ENCODE measurements around the gene MTIF2.

The MTIF2 gene

DNA sequence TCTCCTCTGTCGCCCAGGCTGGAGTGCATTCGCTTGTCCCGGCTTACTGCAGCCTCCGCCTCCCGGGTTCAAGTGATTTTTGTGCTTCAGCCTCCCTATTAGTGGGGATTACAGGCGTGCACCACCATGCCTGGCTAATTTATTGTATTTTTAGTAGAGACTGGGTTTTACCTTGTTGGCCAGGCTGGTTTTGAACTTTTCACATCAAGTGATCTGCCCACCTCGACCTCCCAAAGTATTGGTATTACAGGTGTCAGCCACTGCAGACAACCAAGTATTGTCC is 35.4 kb downstream of the MTIF2 start:
- TF ChIP-seq TCF12 (IDR thresholded peaks at IDR 0.05; ENCODE audit: low read depth) (no peak), CEBPB (IDR thresholded peaks at IDR 0.05) (no peak), REST (IDR thresholded peaks at IDR 0.05; ENCODE audit: low read depth) (no peak), USF1 (IDR thresholded peaks at IDR 0.05) (no peak), YY1 (IDR thresholded peaks at IDR 0.05; ENCODE audit: low read depth) (no peak), TAF1 (IDR thresholded peaks at IDR 0.05; ENCODE audit: low read depth) (no peak), TEAD4 (IDR thresholded peaks at IDR 0.05) (no peak), RAD21 (IDR thresholded peaks at IDR 0.05; ENCODE audit: low read depth) (no peak), EGR1 (IDR thresholded peaks at IDR 0.05) (no peak), EP300 (IDR thresholded peaks at IDR 0.05; ENCODE audit: borderline replicate concordance) (no peak), FOXM1 (IDR thresholded peaks at IDR 0.05; ENCODE audit: borderline replicate concordance, low read depth) (no peak), CREB1 (IDR thresholded peaks at IDR 0.05; ENCODE audit: low read depth) (no peak), NFIC (IDR thresholded peaks at IDR 0.05) (no peak), ZBTB7A (IDR thresholded peaks at IDR 0.05; ENCODE audit: low read depth) (no peak)
- TF ChIP-seq, protein P1, sequence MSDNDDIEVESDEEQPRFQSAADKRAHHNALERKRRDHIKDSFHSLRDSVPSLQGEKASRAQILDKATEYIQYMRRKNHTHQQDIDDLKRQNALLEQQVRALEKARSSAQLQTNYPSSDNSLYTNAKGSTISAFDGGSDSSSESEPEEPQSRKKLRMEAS (IDR thresholded peaks at IDR 0.05) = no peak; the same call in 1 of the 2 replicates

DNA sequence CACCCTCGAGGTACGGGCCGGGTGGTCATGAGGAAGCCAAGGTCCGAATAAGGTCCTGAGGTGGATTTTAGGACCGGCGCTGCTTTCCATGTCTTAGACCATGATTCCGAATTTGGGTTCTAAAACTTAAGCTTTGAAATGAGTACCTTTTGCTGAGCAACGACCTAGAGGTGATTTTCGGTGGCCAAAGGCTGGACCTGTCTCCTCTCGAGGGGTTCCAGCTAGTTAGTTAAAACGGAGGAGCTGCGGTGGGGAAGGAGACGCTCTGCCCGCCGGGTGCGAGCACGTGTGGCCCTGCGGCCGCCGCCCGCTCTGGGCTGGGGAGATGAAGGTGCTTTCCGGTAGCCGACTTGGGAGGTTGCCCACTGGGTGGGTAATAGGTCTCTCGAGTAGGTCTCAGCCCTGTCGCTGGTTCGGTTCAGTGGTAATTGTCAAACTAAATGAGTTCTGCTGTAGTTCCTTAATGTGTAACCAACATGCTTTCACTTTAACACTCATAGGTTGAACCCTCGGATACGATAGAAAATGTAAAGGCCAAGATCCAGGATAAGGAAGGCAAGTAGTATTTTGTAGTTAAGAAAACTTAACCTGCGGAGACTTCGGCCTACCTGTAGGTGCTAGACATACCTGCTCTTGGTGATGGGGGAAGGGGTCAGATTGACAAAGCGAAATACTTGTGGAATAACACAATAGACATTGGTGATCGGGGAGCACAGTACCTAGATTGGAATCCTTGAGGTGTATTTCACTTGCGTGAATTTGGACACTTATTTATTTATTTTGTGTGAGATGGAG is 36.0 kb downstream of the MTIF2 start:
- TF ChIP-seq ZBTB7A (IDR thresholded peaks at IDR 0.05; ENCODE audit: low read depth) (0 out of 2 replicates have a peak, but pooled peaks have one; percentile 11), USF1 (IDR thresholded peaks at IDR 0.05) (no peak), TEAD4 (IDR thresholded peaks at IDR 0.05) (no peak)

DNA sequence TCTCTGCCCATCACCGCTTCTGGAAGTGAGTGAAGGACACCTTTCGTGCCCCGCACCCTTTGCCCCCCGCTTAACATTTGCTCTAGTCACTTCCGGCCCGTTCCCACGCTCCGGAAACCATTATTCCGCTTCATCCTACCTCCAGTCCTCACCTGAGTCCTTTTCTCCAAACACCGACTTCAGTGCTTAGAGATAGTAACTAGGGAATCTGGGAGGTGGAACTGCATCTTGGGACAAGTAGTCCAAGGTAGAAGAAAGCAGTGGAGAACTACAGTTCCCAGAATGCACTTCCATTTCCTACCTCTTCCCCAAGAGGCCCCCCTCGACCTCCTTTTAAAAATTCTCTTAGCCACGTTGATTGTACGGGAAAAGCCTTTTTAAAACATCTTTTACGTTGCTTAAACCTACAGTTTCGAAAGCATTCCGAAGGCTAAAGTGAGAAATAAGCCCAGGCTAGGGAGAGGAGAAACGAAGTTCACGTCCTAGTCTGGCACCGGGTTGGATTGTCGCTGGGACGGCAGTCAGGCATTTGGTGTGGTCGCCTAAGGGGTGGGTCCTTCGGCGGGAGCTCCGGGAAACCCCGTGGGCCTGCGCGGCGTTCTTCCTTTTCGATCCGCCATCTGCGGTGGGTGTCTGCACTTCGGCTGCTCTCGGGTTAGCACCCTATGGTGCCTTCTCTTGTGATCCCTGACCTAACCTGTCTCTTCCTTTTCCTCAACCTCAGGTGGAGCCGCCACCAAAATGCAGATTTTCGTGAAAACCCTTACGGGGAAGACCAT is 36.8 kb downstream of the MTIF2 start, which contains the start of the genes CLHC1 and RPS27A:
TSS of gene CLHC1 (minus strand) at position 210 of the 779 bp plus-strand sequence. CDS start 9,882 bp downstream, outside the sequence.
TSS of gene RPS27A (plus strand) at position 605 of the 779 bp plus-strand sequence. CDS start at position 742, 137 bp downstream.
- TF ChIP-seq EGR1 (IDR thresholded peaks at IDR 0.05) (0 out of 2 replicates have a peak, but pooled peaks have one; percentile 36), ZBTB7A (IDR thresholded peaks at IDR 0.05; ENCODE audit: low read depth) (0 out of 2 replicates have a peak, but pooled peaks have one; percentile 23), REST (IDR thresholded peaks at IDR 0.05; ENCODE audit: low read depth) (0 out of 2 replicates have a peak, but pooled peaks have one; percentile 14), TCF12 (IDR thresholded peaks at IDR 0.05; ENCODE audit: low read depth) (0 out of 2 replicates have a peak, but pooled peaks have one; percentile 13), CEBPB (IDR thresholded peaks at IDR 0.05) (no peak), RAD21 (IDR thresholded peaks at IDR 0.05; ENCODE audit: low read depth) (no peak), TEAD4 (IDR thresholded peaks at IDR 0.05) (peak; percentile 14; the same call in 1 of the 2 replicates), TAF1 (IDR thresholded peaks at IDR 0.05; ENCODE audit: low read depth) (peak; percentile 81), YY1 (IDR thresholded peaks at IDR 0.05; ENCODE audit: low read depth) (peak; percentile 83), FOXM1 (IDR thresholded peaks at IDR 0.05; ENCODE audit: borderline replicate concordance, low read depth) (no peak), USF1 (IDR thresholded peaks at IDR 0.05) (peak; percentile 16), EP300 (IDR thresholded peaks at IDR 0.05; ENCODE audit: borderline replicate concordance) (no peak; the same call in 1 of the 2 replicates), CREB1 (IDR thresholded peaks at IDR 0.05; ENCODE audit: low read depth) (no peak), NFIC (IDR thresholded peaks at IDR 0.05) (no peak)
- TF ChIP-seq, protein P1 (IDR thresholded peaks at IDR 0.05) = peak; percentile 55

- TF ChIP-seq NFIC (IDR thresholded peaks at IDR 0.05) = no peak
- TF ChIP-seq TAF1 (IDR thresholded peaks at IDR 0.05; ENCODE audit: low read depth) = no peak; the same call in 1 of the 2 replicates
- no peak for TF ChIP-seq ZBTB7A (IDR thresholded peaks at IDR 0.05; ENCODE audit: low read depth)
- no peak for TF ChIP-seq EP300 (IDR thresholded peaks at IDR 0.05; ENCODE audit: borderline replicate concordance)
- TF ChIP-seq RAD21 (IDR thresholded peaks at IDR 0.05; ENCODE audit: low read depth) = no peak
- TF ChIP-seq CREB1 (IDR thresholded peaks at IDR 0.05; ENCODE audit: low read depth) = no peak
- TF ChIP-seq YY1 (IDR thresholded peaks at IDR 0.05; ENCODE audit: low read depth) = no peak
- no peak for TF ChIP-seq TEAD4 (IDR thresholded peaks at IDR 0.05)
Observed at GRCh38 chr2:55231546-55232083, 37.4 kb downstream of the MTIF2 start.

Data from Ishikawa (cell line).